ENCODE results near the gene ABCD2.

GRCh38 chr12:39526974-39527373, 92.6 kb downstream of the ABCD2 start:
- TF ChIP-seq FOXM1 (IDR thresholded peaks at IDR 0.05; ENCODE audit: borderline replicate concordance) (no peak), TARDBP (IDR thresholded peaks at IDR 0.05) (no peak), L3MBTL2 (conservative IDR thresholded peaks at IDR 0.05) (no peak), ZNF384 (IDR thresholded peaks at IDR 0.05) (no peak), FOXA1 (IDR thresholded peaks at IDR 0.05) (no peak), BHLHE40 (IDR thresholded peaks at IDR 0.05; ENCODE audit: borderline replicate concordance) (no peak), LEF1 (IDR thresholded peaks at IDR 0.05; ENCODE audit: borderline replicate concordance) (no peak), ARNT (IDR thresholded peaks at IDR 0.05) (no peak)

Data from HEK293T (cell line).